Endothelial cell of umbilical vein (primary cell): ENCODE results near the gene ANXA4.

Source experiments
- EZH2 ChIP-seq: IDR thresholded peaks from 2 replicates; pipeline ENCODE4 v1.6.1; 2012; ENCODE audit warnings: borderline replicate concordance, low read depth, mild to moderate bottlenecking, moderate library complexity, low read length, inconsistent platforms; ENCODE audit not compliant: severe bottlenecking
- JUN ChIP-seq: IDR thresholded peaks from 2 replicates; pipeline ENCODE4 v1.6.1; 2011; ENCODE audit warnings: borderline replicate concordance, low read depth; ENCODE audit not compliant: insufficient read length, insufficient read depth
- MYC ChIP-seq: IDR thresholded peaks from one replicate; pipeline ENCODE4 v1.6.1; 2011; ENCODE audit warnings: mild to moderate bottlenecking, low read depth, low read length
- POLR2A ChIP-seq: IDR thresholded peaks from 2 replicates; pipeline ENCODE4 v1.6.1; 2012; ENCODE audit warnings: low read depth, mild to moderate bottlenecking, control low read depth, low read length
- POLR2AphosphoS5 ChIP-seq: IDR thresholded peaks from 2 replicates; pipeline ENCODE4 v1.6.1; 2012; ENCODE audit warnings: low read depth, mild to moderate bottlenecking, control low read depth, low read length, moderate library complexity; ENCODE audit not compliant: insufficient read depth
- TF ChIP-seq, protein P1 (sequence below), 2 donors: IDR thresholded peaks; 1 replicate in 1 of 2; 2 replicates in 1 of 2; pipeline ENCODE4 v1.5.1; 2011; ENCODE audit warnings: low read length in 2 of 2, mild to moderate bottlenecking in 2 of 2, moderate library complexity in 2 of 2, control low read depth in 1 of 2, inconsistent platforms in 1 of 2, low read depth in 1 of 2; ENCODE audit not compliant: insufficient read depth in 1 of 2; ENCODE audit errors: extremely low read depth in 1 of 2
- TF ChIP-seq, protein P2 (sequence below): IDR thresholded peaks from 2 replicates; pipeline ENCODE4 v1.6.1; 2011; ENCODE audit not compliant: insufficient read depth, insufficient read length

DNA sequence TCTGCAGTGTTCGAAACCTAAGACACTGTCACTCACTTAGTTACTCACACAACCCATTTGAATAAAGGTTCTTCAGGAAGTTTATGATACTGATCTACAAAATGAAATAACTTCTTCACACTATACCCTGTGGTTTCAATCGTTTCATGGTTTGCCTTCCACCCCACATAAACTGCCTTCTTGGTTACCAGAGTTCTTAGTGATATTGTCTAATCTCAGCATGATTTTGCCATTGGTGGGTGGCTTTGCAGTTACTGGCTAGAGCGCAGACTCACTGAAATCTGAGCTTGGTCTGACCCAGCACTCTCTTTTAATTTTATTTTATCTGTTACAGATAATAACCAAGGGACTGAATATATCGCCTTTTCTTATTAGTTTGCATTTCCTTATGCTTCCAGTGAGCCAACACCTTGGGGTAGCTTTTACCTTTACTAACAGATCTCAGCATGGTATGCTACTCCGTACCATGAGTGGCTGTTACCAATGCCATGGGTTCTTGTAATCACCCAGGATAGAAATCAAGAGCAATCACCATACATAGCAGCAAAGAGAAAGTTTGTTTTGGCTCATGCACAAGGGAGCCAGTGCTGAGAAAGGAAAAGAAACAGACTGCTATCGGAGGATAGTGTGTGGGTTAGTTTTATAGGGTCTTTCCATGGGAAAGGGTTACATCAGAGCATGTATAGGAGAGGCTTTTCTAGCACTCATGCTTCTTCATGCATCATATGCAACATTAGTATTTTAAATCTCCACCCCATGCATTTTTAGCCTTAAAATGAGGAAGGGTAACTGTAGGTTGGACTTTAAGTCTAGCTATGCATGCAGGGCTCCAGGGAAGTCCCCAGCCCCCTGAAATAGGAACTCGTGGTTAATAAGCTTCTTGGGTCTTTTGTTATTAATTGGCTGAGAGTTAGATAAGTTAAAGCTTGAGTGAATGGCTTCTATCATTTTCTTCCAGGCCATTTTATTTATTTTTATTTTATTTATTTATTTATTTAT, 33.3 kb downstream of the ANXA4 start:
- TF ChIP-seq, protein P1, sequence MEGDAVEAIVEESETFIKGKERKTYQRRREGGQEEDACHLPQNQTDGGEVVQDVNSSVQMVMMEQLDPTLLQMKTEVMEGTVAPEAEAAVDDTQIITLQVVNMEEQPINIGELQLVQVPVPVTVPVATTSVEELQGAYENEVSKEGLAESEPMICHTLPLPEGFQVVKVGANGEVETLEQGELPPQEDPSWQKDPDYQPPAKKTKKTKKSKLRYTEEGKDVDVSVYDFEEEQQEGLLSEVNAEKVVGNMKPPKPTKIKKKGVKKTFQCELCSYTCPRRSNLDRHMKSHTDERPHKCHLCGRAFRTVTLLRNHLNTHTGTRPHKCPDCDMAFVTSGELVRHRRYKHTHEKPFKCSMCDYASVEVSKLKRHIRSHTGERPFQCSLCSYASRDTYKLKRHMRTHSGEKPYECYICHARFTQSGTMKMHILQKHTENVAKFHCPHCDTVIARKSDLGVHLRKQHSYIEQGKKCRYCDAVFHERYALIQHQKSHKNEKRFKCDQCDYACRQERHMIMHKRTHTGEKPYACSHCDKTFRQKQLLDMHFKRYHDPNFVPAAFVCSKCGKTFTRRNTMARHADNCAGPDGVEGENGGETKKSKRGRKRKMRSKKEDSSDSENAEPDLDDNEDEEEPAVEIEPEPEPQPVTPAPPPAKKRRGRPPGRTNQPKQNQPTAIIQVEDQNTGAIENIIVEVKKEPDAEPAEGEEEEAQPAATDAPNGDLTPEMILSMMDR (IDR thresholded peaks at IDR 0.05; ENCODE audit: extremely low read depth in 1 of 2, insufficient read depth in 1 of 2, low read depth in 1 of 2, low read length in 2 of 2) = no peak
- TF ChIP-seq, protein P2, sequence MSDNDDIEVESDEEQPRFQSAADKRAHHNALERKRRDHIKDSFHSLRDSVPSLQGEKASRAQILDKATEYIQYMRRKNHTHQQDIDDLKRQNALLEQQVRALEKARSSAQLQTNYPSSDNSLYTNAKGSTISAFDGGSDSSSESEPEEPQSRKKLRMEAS = no peak
- TF ChIP-seq EZH2 = no peak
- no peak for TF ChIP-seq POLR2A
- TF ChIP-seq JUN = no peak
- TF ChIP-seq POLR2AphosphoS5 = no peak
- no peak for TF ChIP-seq MYC
